HG03457 (cell line): ENCODE data around the gene PRR35.
"Not testable (repeated sequence)": the region's sequence is repeated elsewhere in the genome, so short reads cannot be mapped to it uniquely, and the experiment has no call there.

Source experiments
- ATAC-seq: cut with Tn5 transposase; IDR thresholded peaks from one replicate; pipeline ENCODE4 v1.9.1; 2021; ENCODE audit warnings: moderate number of reproducible peaks; ENCODE audit not compliant: unreplicated experiment

PRR35 gene

GRCh38 chr16:592518-593306 lies 32.5 kb downstream of the PRR35 start:
- ATAC-seq = no peak

GRCh38 chr16:593406-593805 lies 33.2 kb downstream of the PRR35 start:
- no peak for ATAC-seq

DNA sequence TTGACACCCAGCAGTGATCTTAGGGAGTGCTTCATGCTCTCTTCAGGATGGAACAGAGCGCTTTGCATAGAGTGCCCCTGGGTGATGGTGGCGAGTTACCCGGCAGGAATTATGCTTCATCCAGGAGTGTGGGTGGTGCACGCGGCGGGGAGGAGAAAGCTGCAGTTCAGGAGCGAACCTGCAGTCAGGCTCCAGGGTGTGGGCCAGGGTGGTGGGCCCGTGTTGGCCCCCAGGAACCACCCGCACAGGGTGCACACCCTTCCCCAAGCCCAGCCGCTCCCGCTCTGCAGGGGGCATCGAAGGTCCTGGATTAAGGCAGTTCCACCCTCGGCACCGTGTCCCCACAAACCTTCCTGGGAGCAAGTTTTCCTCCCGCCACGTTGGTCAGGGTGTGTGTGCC lies 33.6 kb downstream of the PRR35 start:
- ATAC-seq = no peak

GRCh38 chr16:595094-595528 lies 34.9 kb downstream of the PRR35 start:
- ATAC-seq = no peak

DNA sequence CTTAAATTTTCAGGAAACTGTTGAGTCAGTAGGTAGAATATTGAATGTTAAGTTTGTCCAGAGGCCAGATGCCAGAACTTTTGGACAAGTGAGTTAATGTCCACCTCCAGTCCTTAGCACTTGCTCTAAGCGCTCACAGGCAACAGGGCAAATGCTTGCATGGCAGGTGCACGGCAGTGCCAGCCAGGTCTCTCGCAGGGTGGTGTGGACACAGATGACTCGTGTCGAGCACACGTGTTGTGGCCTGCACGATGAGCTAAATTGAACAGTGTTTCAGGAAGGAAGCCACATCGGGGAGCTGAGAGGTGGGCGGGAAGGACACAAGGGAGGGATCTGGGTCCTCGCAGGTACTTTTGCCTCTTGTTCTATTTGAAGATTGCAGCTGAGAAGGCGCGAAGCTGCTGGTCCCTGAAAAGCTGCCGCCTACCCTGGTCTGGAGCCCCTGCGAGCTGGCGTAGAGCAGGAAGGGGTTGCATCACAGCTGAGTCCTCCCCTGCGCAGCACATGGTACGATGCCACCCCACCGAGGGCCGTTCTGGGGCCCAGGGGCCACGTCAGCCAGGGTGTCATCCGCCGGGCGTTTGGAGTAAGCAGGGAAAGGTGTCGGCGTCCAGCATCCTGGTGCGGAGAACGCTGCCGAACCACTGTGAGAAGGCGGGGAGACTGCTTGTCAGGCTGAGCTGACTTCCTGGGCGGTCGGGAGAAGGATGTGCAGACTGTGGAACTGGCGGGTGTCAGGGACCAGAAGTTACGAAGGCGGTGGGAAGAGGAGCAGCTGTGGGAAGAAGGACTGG lies 35.9 kb downstream of the PRR35 start:
- no peak for ATAC-seq

GRCh38 chr16:596736-597060 lies 36.5 kb downstream of the PRR35 start:
- no peak for ATAC-seq

DNA sequence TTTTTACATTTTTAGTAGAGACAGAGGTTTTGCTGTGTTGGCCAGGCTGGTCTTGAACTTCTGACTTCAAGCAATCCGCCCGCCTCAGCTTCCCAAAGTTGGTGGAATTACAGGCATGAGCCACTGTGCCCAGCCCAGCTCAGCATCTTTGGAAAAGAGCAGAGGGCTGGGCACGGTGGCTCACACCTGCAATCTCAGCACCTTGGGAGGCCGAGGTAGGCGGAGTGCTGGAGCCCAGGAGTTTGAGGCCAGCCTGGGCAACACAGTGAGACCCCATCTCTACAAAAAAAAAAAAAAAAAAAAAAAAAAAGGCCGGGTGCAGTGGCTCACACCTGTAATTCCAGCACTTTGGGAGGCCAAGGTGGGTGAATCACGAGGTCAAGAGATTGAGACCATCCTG lies 37.5 kb downstream of the PRR35 start:
- ATAC-seq = not testable (repeated sequence)

DNA sequence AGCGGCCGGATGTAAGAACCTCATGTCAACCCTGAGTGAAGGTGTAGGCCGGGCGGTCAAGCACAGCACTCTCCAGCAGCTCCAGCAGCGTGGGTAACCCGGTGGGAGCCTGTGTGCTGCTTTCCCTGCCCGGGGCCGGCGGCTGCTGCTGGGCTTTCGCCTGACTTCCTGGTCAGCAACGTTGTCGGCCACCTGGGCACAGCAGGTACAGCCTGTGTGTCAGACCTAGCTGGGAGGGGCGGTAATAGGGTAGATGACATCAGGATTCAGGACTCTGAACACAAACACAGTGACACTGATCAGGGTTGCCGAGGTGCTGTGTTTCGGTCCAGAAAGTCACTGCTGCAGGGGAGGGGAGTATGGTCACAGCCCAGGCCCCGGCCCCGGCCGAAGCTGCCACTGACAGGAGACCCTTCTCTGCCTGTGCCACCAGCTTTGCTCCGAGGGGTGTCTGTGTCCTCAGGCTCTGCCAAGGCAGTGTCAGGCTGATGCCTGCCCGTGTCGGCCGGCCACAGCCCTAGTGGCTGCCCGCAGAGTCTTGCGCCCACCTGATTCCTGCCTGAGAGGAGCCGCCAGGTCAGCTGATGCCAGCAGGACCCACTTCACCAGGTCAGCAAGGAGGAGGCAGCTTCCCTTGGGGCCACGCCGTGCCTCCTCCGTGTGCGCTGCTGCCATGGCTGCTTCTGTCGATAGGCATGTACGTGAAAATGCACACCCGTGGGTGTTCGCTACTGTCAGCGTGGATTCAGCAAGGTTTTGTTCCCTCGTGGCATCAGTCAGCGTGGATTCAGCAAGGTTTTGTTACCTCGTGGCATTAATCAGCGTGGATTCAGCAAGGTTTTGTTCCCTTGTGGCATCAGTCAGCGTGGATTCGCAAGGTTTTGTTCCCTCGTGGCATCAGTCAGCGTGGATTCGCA lies 38.9 kb downstream of the PRR35 start:
- ATAC-seq = no peak

DNA sequence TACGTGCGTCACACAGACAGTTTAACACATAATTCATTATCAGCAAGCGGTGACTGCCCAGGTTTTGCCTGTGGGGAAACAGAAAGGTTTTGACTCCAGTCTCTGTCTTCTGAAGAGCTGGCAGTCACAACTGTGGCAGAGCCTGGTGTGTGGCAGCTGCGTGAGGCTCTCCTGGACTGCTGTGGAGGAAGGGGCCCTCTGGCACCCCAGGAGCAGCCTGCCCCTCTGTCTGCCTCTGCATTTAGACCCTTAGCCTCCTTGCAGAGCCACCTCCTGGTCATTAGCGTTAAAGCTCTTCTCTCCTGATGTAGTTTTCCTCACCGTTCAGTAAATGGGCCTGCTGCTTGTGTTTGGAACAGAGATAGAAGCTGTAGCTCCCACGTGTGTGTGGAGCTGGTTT lies 40.6 kb downstream of the PRR35 start:
- no peak for ATAC-seq

GRCh38 chr16:603933-604332 lies 43.7 kb downstream of the PRR35 start:
- no peak for ATAC-seq

DNA sequence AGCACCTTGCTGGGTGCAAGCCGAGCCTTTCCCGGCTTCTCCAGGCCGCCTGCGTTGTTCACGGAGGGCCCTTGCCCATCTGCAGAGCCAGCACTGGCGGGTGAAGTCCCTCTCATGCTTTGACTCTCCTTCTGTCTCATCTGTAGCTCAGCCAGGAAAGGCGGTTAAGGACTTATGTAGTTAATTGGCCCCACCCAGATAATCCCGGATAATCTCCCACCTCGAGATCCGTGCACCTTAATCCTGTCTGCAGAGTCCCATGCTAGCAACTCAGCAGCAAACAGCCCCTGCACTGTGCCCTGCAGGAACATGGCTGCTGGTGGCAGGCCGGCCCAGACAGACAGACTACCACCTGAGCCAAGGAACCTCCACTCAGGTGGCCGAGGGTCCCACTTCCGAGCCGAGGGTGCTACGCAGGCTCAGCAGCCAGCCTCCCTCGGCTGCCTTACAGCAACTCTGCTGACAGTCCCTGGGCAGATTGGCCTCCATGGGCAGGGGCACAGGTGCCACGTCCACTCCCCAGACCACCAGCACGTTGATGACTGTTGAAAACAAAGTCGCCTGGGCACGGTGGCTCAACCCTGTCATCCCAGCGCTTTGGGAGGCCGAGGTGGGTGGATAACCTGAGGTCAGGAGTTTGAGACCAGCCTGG lies 46.6 kb downstream of the PRR35 start:
- no peak for ATAC-seq

DNA sequence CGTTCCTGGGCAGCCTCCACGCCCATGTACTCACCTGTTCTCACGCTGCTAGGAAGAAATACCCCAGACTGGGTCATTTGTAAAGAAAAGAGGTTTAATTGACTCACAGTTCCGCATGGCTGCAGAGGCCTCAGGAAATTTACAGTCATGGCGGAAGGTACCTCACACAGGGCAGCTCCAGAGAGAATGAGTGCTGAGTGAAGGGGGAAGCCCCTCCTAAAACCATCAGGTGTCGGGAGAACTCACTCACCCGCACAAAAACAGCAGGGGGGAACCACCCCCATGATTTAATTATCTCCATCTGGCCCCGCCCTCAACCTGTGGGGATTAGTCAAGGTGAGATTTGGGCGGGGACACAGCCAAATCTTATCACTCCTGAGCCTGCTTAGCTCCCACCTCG lies 47.8 kb downstream of the PRR35 start:
- ATAC-seq = no peak

DNA sequence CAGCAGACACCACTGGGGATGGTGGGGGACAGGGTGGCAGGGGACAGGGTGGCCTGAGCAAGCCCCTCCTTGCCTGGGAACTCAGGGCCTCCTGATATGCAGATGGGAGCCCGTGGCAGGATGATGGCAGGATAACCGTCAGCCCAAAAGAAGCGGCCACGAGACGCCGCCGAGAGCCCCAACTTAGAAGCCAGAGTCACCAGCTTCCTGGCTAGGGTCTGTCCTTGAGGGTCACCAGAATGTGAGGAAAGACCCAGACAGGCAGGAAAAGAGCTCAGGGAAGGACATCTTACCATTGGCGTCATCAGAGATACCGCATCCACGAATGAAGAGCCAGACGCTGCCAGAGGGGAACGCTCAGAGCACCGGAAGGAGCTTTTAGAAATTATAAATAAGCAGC lies 49.1 kb downstream of the PRR35 start:
- no peak for ATAC-seq

DNA sequence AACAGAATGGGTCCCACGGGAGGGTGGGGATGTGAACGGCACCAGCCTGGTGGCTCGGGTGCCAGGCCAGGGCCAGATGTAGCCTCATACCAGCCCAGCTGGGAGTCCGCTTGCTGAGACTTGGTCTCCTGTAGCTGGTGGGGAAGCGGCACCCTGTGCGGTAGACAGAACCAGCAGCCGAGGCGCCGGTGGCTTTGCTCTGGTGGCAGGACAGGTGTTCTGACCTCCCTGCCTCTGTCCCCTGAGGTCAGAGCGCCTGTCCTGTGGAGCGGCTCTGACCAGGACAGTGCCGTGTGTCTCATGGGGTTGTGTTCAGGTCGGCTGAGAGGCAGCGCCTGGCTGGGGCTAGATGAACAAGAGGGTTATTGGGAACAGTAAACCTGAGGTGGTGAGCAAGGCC lies 49.8 kb downstream of the PRR35 start:
- no peak for ATAC-seq

GRCh38 chr16:610513-611381 lies 50.6 kb downstream of the PRR35 start:
- ATAC-seq = no peak

DNA sequence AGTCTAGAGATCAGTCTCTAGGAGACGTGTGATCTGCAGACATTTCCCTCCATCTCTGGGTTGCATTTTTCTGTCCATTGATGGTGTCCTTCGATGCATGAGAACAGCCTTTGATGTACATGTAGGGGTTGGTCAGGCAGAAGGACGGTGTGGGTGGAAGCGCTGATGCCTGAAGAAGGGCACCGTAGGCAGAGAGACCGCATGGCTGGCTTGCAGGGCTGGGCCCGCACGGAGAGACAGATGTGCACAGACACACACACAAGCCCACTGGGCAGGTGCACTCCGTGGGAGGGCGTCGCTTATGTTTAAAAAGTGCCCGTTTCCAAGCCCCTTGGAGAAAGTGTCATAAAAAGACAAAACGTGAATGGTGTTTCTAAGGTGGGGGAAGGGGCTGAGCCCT lies 54.9 kb downstream of the PRR35 start:
- no peak for ATAC-seq
